SU-DHL-6 (cell line): ENCODE results near the gene SYNJ2.

ENCODE experiments used
- EZH2phosphoT487 ChIP-seq: fragments of 200-600 bp; sonication (generic), shearing (Covaris generic); conservative IDR thresholded peaks from 2 replicates; pipeline ENCODE4 v1.6.1; 2018; ENCODE audit warnings: mild to moderate bottlenecking, antibody characterized with exemption, low read length, moderate library complexity, mixed read lengths
- TF ChIP-seq, protein P1 (sequence below): fragments of 200-600 bp; sonication (generic); IDR thresholded peaks from one replicate; pipeline ENCODE4 v1.5.1; 2017; ENCODE audit warnings: antibody characterized with exemption, mild to moderate bottlenecking, low read length, moderate library complexity; ENCODE audit not compliant: insufficient read depth, poor library complexity, severe bottlenecking

DNA sequence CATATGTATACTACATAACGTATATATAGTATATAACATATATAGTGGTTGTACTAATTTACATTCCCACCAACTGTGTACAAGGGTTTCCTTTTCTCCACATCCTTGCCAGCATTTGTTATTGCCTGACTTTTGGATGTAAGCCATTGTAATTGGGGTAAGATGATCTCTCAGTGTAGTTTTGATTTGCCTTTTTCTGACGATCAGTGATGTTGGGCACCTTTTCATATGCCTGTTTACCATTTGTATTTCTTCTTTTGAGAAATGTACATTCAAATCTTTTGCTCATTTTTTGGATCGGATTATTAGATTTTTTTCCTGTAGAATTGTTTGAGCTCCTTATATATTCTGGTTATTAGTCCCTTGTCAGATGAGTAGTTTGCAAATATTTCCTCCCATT is 11.4 kb downstream of the SYNJ2 start:
- TF ChIP-seq, protein P1, sequence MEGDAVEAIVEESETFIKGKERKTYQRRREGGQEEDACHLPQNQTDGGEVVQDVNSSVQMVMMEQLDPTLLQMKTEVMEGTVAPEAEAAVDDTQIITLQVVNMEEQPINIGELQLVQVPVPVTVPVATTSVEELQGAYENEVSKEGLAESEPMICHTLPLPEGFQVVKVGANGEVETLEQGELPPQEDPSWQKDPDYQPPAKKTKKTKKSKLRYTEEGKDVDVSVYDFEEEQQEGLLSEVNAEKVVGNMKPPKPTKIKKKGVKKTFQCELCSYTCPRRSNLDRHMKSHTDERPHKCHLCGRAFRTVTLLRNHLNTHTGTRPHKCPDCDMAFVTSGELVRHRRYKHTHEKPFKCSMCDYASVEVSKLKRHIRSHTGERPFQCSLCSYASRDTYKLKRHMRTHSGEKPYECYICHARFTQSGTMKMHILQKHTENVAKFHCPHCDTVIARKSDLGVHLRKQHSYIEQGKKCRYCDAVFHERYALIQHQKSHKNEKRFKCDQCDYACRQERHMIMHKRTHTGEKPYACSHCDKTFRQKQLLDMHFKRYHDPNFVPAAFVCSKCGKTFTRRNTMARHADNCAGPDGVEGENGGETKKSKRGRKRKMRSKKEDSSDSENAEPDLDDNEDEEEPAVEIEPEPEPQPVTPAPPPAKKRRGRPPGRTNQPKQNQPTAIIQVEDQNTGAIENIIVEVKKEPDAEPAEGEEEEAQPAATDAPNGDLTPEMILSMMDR, result no peak
- TF ChIP-seq EZH2phosphoT487, result no peak
